ENCODE measurements around the gene KCNJ9.
A peak's percentile ranks its signal among the peaks of the same experiment; 100 is the strongest.
"Not testable (repeated sequence)": the region's sequence is repeated elsewhere in the genome, so short reads cannot be mapped to it uniquely, and the experiment has no call there.

The KCNJ9 gene

GRCh38 chr1:160081261-160081936 is at the start of gene KCNJ9:
TSS of gene KCNJ9 (plus strand) at chr1:160081538. CDS start at chr1:160084031, 2,493 bp downstream.
- peak; percentile 84 for DNase-seq

GRCh38 chr1:160032165-160032820 is 49.0 kb upstream of the KCNJ9 start:
- no peak for DNase-seq

- no peak for DNase-seq
Observed at GRCh38 chr1:160040476-160040875, 40.9 kb upstream of the KCNJ9 start.

- DNase-seq: no peak
Observed at GRCh38 chr1:160043543-160043942, 37.8 kb upstream of the KCNJ9 start.

GRCh38 chr1:160045653-160046052 is 35.7 kb upstream of the KCNJ9 start:
- DNase-seq: no peak

GRCh38 chr1:160046494-160047110 is 34.7 kb upstream of the KCNJ9 start:
- peak; percentile 74 for DNase-seq

GRCh38 chr1:160047111-160047991 is 34.0 kb upstream of the KCNJ9 start:
- DNase-seq: no peak

- DNase-seq: no peak
Observed at GRCh38 chr1:160048335-160048734, 33.0 kb upstream of the KCNJ9 start.

GRCh38 chr1:160049101-160049500 is 32.2 kb upstream of the KCNJ9 start:
- no peak for DNase-seq

- not testable (repeated sequence) for DNase-seq
Observed at GRCh38 chr1:160050182-160050581, 31.2 kb upstream of the KCNJ9 start.

- DNase-seq: no peak
Observed at GRCh38 chr1:160050619-160051018, 30.7 kb upstream of the KCNJ9 start.

- no peak for DNase-seq
Observed at GRCh38 chr1:160052936-160053335, 28.4 kb upstream of the KCNJ9 start.

- DNase-seq: no peak
Observed at GRCh38 chr1:160053548-160054365, 27.6 kb upstream of the KCNJ9 start.

GRCh38 chr1:160056648-160057169 is 24.6 kb upstream of the KCNJ9 start:
- DNase-seq: no peak

- DNase-seq: no peak
Observed at GRCh38 chr1:160058087-160058486, 23.3 kb upstream of the KCNJ9 start.

- DNase-seq: no peak
Observed at GRCh38 chr1:160061369-160062229, 19.7 kb upstream of the KCNJ9 start.

- no peak for DNase-seq
Observed at GRCh38 chr1:160062230-160062532, 19.2 kb upstream of the KCNJ9 start.

- DNase-seq: no peak
Observed at GRCh38 chr1:160063176-160063575, 18.2 kb upstream of the KCNJ9 start.

- no peak for DNase-seq
Observed at GRCh38 chr1:160064164-160064563, 17.2 kb upstream of the KCNJ9 start.

GRCh38 chr1:160064746-160065145 is 16.6 kb upstream of the KCNJ9 start:
- DNase-seq: no peak

Measured in eye (tissue), 1 donor.